Bronchial epithelial cell (primary cell): ENCODE results near the gene CA7. TPM values are rescaled to one million over a fixed set of nuclear protein-coding genes. Genes with fewer than 3 reads are reported as not detected.

Experiments used
- DNase-seq: peaks from one replicate; pipeline ENCODE4 v3.0.0-alpha.2; 2010; ENCODE audit warnings: low read depth
- FAIRE-seq: peaks from 2 replicates; lab custom pipeline; 2011; peaks lifted over from hg19 to GRCh38; lab: Jason Lieb, UNC
- H3K27me3 ChIP-seq: 2 replicates; pipeline ENCODE4 v1.5.1; 2011; ENCODE audit warnings: low read length; ENCODE audit not compliant: control insufficient read depth, insufficient read depth
- H3K36me3 ChIP-seq: 2 replicates; pipeline ENCODE4 v1.5.1; 2011; ENCODE audit warnings: low read length; ENCODE audit not compliant: control insufficient read depth, insufficient read depth
- H3K4me3 ChIP-seq: 2 replicates; pipeline ENCODE4 v1.5.1; 2011; ENCODE audit warnings: mild to moderate bottlenecking, low read depth, low read length, control low read depth
- total RNA-seq: library from RNA; depleted of rRNA; stranded (reverse); fragments of >200 nt; gene quantifications from 2 replicates; pipeline ENCODE4 v1.2.1, GENCODE V29; 2014
- TF ChIP-seq, protein P1 (sequence below): IDR thresholded peaks from 2 replicates; pipeline ENCODE4 v1.5.1; 2011; ENCODE audit warnings: mild to moderate bottlenecking, moderate library complexity, low read length, control low read depth, inconsistent platforms; ENCODE audit not compliant: insufficient read depth, severe bottlenecking

Gene CA7
- total RNA-seq, 1 donor from 2014 or later = not detected

DNA sequence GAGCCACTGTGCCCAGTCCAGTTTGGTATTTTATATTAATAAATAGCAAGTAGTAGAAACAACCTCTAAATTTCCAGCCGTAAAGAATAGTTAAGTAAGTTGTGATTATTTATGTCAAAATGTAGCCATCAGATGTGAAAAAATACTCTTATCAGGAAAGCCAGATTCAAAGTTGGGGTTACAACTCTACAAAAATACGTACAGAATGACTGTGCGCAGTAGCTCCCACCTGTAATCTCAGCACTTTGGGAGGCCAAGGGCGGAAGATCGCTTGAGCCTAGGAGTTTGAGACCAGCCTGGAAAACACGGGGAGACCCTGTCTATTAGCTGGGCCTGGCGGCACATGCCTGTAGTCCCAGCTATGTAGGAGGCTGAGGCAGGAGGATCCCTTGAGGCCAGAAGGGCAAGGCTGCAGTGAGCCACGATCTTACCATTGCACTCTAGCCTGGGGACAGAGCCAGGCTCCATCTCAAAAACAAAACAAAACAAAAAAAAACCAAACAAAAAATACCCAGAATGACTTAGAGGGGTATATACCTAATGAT lies 37.8 kb downstream of the CA7 start:
- no peaks in the 10 kb centered on the region for H3K27me3 ChIP-seq
- peaks cover 10% of the 10 kb centered on the region for H3K36me3 ChIP-seq
- H3K4me3 ChIP-seq = no peak overlapping the region
- DNase-seq = no peak
- no peak for FAIRE-seq
- TF ChIP-seq, protein P1, sequence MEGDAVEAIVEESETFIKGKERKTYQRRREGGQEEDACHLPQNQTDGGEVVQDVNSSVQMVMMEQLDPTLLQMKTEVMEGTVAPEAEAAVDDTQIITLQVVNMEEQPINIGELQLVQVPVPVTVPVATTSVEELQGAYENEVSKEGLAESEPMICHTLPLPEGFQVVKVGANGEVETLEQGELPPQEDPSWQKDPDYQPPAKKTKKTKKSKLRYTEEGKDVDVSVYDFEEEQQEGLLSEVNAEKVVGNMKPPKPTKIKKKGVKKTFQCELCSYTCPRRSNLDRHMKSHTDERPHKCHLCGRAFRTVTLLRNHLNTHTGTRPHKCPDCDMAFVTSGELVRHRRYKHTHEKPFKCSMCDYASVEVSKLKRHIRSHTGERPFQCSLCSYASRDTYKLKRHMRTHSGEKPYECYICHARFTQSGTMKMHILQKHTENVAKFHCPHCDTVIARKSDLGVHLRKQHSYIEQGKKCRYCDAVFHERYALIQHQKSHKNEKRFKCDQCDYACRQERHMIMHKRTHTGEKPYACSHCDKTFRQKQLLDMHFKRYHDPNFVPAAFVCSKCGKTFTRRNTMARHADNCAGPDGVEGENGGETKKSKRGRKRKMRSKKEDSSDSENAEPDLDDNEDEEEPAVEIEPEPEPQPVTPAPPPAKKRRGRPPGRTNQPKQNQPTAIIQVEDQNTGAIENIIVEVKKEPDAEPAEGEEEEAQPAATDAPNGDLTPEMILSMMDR = no peak

DNA sequence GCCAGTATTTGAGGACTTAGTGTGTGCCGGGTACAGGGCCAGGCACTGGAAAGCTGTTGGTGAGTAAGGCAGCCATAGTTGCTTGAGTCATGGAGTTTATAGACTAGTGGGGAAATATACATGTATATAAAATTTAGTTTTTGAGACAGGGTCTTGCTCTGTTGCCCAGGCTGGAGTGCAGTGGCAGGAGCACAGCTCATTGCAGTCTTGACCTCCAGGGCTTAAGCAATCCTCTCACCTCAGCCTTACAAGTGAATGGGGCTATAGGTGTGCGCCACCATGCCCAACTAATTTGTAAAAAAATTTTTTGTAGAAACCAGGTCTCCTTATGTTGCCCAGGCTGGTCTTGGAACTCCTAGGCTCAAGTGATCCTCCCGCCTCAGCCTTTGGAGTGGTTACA lies 38.5 kb downstream of the CA7 start:
- no peak for DNase-seq
- H3K4me3 ChIP-seq = no peak overlapping the region
- no peaks in the 10 kb centered on the region for H3K27me3 ChIP-seq
- TF ChIP-seq, protein P1 = no peak
- peaks cover 10% of the 10 kb centered on the region for H3K36me3 ChIP-seq
- no peak for FAIRE-seq

DNA sequence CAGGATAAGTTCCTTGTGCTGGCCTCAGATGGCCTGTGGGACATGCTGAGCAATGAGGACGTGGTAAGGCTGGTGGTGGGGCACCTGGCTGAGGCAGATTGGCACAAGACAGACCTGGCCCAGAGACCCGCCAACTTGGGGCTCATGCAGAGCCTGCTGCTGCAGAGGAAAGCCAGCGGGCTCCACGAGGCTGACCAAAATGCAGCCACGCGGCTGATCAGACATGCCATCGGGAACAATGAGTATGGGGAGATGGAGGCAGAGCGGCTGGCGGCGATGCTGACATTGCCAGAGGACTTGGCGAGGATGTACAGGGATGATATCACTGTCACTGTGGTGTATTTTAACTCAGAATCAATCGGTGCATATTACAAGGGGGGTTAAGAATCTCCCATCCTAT lies 41.3 kb downstream of the CA7 start:
- TF ChIP-seq, protein P1 = no peak
- no peak for DNase-seq
- Histone ChIP-seq H3K4me3 (no peak overlapping the region), H3K27me3 (no peaks in the 10 kb centered on the region), H3K36me3 (peaks cover 10% of the 10 kb centered on the region)
- FAIRE-seq = no peak

DNA sequence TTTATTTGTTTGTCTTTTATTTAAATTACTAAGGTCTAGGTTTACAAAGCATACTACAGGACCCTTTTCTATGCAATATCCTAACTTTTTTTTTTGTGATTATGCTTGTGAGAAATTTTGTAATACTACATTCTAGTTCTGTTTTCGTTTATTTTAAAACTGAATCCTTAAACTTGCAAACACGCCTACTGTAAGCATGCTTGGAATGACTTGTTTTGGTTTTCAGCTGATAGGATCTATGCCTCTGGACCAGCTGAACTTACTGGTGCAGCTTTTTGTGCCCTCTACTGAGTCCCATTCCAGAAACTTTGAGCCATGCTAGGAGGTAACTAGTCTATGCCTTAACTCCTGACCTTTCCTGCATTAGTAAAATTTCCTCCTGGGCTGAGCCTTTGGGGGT lies 42.1 kb downstream of the CA7 start:
- Histone ChIP-seq H3K36me3 (peaks cover 10% of the 10 kb centered on the region), H3K27me3 (no peaks in the 10 kb centered on the region), H3K4me3 (no peak overlapping the region)
- TF ChIP-seq, protein P1 = no peak
- DNase-seq (no peak), FAIRE-seq (no peak)

DNA sequence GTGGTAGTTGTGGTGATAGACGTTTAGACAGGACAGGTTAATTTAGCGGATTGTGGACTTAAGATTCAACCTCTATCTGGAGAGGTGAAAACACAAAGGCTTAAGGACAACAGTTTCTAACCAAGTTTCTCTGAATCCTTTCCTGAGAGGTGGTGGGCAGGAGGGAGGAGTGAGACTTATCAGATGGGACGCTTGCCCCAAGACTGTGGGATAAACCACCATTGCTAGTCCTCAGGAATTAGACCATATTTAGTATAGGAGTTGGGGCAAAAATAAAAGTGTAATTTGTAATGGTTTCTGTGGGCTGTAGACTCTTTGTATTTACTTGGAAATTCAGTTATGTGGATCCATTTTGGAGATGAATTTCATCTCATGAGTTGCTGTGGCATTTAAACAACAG lies 42.7 kb downstream of the CA7 start:
- Histone ChIP-seq H3K4me3 (no peak overlapping the region), H3K27me3 (no peaks in the 10 kb centered on the region), H3K36me3 (peaks cover 10% of the 10 kb centered on the region)
- DNase-seq = no peak
- TF ChIP-seq, protein P1 = no peak
- no peak for FAIRE-seq
